Vagina (tissue), 2 donors: Measurements from ENCODE around the gene EPC2.

Experiments used
- CTCF ChIP-seq, 3 experiments: fragments of 450-650 bp in 2 of 3; fragments of 200-600 bp in 1 of 3; sonication (generic) in 1 of 3; IDR thresholded peaks; one replicate each; pipeline ENCODE4 v1.5.1; 2017 to 2019; ENCODE audit warnings: antibody characterized with exemption in 3 of 3, mild to moderate bottlenecking in 2 of 3, moderate library complexity in 2 of 3
- POLR2AphosphoS5 ChIP-seq, 2 donors: sonication (generic); formaldehyde crosslinking; IDR thresholded peaks; one replicate each; pipeline ENCODE4 v1.9.0; 2017; ENCODE audit warnings: antibody characterized with exemption in 2 of 2, mild to moderate bottlenecking in 2 of 2, low read depth in 1 of 2; ENCODE audit not compliant: insufficient read depth in 1 of 2

GRCh38 chr2:148814143-148814859 is 169.8 kb downstream of the EPC2 start:
- TF ChIP-seq POLR2AphosphoS5 (IDR thresholded peaks at IDR 0.05; ENCODE audit: insufficient read depth in 1 of 2, low read depth in 1 of 2) (no peak), CTCF (IDR thresholded peaks at IDR 0.05) (no peak)
